ENCODE results near the gene MAP4K1.
A peak's percentile ranks its signal among the peaks of the same experiment; 100 is the strongest.
"Not testable (repeated sequence)": the region's sequence is repeated elsewhere in the genome, so short reads cannot be mapped to it uniquely, and the experiment has no call there.

Gene MAP4K1

DNA sequence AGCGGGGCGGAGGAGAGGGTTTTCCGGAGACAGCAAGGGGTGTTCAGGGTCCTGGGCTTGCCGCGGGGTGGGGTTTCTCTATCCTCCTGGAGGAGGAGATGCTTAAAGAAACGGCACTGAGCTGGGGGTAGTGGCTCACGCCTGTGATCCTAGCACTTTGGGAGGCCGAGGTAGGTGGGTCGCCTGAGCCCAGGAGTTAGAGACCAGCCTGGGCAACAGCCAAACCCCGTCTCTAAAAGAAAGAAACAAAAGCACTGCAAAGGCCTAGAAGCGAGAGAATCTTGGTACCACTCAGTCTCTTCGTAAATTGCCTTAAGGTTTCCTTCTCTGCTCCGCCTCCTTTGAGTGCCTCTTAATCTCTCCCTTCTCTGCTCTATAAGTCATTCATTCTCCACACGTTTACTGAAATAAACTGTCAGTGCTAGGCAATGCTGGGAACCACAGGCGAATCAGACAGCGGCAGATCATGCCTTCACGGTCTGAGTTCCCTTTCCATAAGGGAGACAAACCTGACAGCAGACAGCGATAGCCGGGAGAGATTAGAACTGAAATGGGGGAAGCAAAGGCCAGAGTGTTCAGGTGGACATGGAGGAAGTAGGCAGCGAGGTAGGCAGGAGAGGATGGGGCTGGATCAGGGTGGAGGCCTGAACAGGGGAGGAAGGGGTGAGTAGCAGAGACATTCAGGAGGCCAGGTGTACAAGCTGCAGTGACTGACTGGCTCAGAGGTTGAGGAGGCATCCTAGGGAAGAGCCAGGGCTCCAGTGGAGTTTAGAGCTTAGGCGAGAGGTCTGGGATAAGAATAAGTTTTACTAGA, 1.8 kb upstream of the MAP4K1 start:
- no peak for DNase-seq

DNA sequence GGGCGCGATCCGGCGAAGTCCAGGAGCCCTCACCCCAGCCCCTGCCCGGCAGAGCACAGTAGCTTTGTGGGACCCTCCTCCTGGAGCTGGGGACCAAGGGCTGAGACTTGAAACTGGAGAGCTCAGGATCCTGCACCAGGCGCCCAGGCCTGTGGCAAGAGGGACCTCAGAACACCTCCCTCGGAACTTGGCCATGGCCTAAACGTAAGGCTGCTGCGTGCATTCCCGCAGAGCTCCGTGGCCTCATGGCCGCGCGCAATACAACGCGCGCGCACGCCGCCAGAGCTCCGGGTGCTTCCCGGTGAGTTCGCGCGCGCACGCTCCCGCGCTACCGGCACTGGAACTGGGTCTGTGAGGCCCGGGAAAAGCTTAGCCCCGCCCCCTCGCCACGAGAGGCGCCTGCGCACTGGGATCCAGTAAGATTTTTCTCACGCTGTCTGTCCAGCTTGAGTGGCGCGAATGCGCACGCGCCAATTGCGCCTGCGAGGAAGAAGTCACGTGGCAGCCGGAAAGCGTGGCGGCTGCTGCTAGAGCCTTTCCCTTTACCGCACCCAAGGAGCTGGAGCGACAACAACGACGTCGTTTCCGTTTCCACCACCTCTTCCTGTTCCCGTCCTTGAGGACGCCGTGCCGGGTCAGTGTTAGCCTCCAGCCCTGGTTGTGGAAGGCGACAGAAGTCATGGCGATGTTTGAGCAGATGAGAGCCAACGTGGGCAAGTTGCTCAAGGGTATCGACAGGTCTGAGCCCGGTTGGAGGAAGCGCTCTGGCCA, 1.0 kb upstream of the MAP4K1 start, which contains the start of gene EIF3K:
TSS of gene EIF3K (plus strand) at position 599 of the 771 bp plus-strand sequence. CDS start at position 680, 81 bp downstream.
- DNase-seq, result peak; percentile 99

DNA sequence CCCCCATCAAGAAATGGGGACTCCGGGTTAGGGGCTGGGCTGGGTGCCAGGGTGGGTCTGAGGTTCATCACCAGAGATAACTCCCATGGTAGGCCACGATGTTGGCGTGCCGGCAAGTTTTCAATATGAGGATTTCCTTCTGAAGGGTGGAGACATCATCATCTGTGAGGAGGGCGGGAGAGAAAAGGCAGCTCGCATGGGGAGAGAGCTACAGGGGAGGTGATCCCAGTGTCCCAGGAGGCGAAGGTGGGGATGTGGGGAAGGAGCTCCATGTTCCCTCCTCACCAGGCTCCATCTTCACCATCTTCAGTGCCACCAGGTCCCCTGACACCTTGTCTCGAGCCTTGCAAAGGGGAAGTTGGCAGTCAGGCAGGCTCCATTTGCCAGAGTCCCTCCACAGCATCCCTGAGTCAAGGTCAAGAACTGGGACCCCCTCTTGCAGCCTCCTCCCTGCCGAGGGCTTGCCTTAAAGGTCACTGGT, 430 bp downstream of the MAP4K1 start:
- DNase-seq, result peak; percentile 45

DNA sequence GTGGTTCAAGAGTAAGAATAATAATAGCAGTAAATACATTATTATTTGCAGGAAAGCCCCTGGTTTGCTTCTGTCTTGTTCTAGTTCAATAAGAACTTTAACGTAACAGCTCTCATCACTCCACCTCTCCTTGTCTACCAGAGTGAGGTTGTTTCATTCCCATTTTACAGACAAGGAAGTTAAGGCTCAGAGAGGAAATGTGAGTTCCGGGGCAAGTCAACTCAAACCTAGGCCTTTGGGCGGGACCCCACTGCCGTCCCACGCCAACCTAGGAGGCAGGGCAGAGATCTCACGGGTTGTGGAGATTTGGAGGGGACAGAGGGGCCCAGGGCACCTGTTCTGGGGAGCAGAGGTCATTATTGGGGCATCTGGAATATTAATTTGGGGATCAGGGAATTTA, 1.5 kb downstream of the MAP4K1 start:
- no peak for DNase-seq

DNA sequence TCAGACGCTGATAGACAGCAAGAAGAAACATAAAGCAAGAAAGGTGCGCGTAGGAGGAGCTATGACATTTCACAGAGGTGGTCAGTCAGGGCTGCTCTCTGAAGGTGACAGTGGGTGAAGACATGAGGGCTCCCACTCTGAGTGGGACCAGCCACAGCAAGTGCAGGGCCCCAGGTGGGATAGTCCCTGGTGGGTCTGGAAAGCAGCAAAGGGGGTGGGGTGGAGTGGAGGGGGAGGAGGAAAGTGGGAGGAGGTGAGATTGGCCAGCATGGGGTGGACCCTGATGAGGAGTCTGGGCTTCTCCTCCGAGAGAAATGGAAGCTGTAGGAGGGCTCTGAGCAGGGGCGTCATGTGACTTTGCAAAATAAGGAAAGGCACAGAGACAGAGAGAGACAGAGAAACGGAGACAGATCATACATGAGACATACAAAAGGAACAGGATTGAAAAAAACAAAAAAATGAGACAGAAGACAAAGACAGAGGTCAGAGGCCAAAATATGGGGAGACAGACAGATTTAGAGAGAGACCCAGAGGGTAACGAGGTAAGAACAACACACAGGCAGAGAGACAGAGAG, 2.7 kb downstream of the MAP4K1 start:
- no peak for DNase-seq

DNA sequence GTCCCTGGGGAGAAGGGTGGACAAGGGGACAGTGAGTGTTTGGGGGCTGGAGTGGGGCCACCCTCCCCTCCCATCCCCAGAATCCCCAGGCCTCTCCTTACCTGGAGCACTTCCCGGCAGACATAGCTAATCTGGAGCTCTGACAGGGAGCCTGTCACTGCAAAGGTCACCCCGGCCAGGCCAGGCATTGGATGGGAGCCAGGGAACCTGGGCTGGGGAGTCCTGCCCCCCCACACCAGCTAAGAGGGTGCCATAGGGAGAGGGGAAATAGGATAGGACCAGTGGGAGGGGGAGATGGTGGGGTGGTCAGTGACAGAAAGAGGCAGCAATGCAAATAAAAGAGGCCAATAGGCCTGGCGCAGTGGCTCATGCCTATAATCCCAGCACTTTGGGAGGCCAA, 3.5 kb downstream of the MAP4K1 start:
- no peak for DNase-seq

DNA sequence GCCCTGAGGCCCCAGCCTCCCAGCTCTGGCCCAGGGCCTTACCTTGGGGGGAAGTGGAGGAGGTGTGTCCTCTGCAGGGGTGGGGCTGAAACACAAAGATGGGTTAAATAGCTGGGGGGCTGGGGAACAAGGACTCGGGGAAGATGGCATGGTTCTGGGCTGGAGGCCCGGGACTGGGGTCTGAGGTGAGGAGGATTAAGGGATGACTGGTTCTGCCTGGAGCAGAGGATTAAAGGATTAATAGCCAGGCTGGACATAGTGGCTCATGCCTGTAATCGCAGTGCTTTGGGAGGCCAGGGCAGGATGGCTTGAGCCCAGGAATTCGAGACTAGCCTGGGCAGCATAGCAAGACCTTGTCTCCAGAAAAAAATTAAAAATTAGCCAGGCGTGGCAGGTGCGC, 11.6 kb downstream of the MAP4K1 start:
- DNase-seq, result no peak

DNA sequence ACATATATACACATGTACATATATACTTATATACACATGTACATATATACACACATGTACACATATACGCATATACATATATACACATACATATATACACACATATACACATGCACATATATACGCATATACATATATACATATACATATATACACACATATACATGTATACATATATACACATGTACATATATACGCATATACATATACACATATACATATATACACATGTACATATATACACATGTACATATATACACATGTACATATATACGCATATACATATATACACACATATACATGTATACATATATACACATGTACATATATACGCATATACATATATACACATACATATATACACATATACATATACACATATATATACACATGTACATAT, 14.9 kb downstream of the MAP4K1 start:
- DNase-seq, result not testable (repeated sequence)

DNA sequence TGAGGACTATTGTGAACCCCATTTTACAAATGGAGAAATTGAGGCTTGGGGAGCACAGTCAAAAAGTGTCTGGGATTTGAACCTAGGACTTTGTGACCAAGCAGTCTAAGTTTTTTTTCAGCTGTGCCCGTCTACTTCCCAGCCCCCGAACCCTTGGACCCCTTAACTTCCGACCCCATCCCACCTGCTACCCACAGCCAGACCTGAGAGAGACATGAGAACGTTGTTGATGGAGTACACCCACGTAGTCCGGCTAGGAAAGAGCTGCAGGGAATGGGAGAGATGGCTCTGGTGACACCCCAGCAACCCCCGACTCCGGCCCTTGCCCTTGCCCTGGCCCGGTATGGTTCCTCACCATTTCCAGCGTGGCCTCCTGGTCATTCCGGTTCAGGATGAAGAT, 18.0 kb downstream of the MAP4K1 start:
- no peak for DNase-seq

DNA sequence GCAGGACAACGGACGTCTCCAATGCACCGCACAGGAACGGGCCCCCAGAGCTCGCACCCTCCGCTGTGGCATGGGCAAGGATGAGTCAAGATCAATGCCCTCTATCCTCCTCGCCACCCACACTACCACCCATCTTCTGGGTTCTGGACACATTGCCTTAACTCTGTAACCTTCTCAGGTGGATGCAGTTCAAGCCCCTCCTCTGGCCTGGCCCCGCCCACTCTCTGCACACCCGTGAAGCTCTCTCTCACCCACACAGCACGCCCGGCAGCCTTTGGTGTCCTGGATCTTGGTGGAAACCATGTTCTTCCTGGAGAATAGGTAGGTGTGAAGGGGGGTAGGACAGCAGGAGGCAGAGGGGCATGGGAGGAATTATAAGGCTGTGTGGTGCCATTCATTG, 20.7 kb downstream of the MAP4K1 start:
- DNase-seq, result no peak

DNA sequence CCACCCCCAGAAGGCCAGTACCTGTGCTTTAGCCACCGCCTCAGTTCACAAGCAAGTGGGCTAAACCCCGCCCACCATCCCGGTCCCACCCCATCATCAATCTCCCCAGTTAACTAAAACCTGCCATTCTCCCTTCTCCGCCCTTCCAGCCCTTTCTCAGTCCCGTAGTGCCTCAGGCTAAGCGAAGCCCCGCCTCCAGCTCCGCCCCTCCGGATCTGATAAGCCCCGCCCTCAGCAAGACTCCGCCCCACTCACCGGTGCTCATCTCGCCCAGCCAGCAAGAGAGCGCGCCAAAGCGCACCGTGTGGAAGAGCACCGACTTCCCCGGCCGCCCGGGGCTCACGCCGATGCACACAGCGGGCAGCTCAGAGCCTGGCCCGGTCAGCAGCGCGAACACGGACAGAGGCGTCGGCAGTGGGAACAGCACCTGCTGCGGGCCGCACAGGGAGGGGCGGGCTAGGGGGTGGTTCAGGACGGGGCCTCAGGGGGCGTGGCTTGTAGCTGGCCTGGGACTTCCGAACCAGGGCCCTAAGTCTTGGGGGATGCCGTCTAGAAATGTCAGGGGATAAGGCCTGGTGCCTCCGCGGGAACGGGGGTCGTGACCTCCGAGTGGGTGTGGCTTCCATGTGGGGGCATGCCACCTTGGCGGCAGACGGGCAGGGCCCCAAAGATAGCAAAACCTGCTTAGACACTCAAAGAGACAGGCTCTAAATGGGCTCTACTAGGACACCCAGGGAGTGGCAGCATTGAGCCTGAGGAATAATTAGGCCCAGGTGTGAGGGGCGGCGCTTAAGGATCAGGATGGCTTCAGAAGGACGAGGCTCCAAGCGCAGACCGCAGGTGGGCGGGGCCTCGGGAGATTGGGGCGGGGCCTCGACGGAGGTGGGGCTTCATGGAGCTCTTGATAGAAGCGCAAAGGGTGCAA, 21.4 kb downstream of the MAP4K1 start:
- peak; percentile 35 for DNase-seq

DNA sequence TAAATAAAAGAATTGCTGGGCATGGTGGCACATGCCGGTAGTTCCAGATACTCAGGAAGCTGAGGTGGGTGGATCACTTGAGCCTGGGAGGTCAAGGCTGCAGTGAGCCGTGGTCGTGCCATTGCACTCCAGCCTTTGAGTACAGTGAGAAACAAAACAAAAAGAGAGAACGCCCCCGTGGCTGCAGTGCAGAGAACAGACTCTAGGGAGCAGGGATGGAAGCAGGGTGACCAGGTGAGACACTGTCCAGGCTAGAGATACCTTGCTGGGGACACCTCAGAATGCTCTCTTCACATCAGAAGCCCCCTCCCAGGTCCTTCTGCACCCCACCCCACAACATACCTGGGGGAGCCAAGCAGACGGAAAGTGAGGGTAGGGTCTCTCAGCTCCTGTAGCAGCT, 24.8 kb downstream of the MAP4K1 start:
- DNase-seq, result no peak

DNA sequence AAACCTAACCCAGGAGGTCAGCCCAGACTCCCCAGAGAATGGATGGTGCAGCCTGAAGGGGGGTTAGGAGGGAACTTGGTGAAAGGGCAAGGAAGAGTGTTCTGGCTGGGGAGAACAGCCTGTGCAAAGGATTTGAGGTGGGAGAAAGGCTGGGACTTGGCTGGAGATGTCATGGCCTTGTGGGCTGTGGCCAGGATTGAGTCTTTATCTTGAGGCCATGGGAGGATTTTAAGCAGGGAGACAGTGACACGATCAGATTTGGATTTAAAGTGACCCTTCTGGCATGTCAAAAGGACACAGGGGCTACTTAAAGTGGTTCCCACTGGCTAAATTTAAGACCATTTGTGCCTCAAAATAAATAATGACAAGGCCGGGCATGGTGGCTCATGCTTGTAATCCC, 29.7 kb downstream of the MAP4K1 start:
- no peak for DNase-seq

DNA sequence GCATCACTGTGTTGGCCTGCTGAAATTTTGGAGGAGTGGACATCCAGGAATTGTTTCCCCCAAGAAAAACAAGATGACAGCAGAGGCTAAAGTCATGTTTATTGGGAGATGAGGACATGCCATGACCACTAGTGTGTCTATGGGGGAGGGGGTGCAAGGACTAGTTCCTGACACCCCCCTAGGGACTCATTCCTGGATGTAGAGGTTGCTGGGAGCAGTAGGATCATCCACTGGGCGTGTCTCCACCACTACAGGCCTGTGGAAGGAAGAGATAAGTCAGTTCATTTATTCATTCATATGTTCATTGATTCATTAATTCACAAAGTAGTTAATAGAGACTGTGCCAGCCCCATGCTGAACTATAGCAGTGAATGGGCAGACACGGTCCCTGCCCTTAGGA, 30.2 kb downstream of the MAP4K1 start:
- no peak for DNase-seq

DNA sequence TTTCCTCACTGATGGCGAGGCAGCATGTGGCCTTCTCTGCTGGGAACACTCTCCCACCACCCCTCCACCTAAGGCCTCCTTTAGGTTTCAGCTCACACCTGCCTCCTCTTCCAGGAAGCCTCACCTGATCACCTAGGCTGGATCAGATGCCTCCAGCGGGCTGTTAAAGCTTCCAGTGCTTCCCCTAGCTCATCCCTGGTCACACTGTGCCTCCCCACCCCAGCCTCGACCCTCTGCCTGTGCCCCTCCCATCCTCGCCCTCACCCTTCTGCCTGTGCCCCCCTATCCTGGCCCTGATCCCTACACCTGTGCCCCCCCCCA, 33.8 kb downstream of the MAP4K1 start:
- no peak for DNase-seq

DNA sequence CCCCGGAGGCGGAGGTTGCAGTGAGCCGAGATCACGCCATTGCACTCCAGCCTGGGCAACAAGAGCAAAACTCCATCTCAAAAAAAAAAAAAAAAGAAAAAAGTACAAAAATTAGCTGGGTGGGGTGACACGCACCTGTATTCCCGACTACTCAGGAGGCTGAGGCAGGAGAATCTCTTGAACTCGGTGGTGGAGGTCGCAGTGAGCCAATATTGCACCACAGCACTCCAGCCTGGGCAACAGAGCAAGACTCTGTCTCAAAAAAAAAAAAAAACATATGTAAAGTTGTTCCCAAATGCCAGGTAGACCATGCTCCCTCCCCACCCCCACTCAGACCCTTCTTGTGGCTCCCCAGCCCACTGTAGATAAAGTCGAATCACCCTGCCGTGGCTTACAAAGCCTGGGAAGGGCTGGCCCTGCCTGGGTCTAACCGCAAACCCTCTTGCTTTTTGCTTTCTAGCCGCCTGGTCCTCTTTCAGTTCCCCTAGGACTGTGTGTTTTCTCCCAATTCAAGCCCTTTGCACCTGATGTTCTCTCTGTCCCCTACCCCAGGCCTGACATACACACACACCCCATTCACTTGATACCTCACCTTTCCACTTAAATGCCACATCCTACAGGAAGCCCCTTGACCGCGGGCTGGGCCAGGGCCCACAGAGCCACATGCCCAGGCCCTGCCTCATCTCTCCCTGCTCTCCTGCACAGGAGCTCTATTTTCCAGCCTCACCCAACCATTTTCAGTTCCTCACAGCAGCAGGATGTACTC, 34.4 kb downstream of the MAP4K1 start:
- no peak for DNase-seq

DNA sequence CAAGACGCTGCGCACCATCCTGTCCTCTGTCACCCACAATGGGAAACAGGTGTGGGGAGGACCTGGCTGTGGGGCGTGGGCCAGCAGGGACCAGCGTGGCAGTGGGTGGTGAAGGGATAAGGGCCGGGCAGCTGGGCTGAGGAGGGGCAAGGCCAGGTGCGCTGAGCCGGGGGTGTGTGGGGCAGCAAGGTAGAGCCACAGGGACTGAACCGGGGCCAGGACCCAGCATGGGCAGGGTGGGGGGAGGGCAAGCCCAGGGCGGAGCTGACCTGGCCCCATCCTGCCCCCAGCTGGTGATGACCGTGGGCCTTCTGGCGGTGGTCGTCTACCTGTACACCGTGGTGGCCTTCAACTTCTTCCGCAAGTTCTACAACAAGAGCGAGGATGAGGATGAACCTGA, 37.7 kb downstream of the MAP4K1 start:
- DNase-seq, result no peak

DNA sequence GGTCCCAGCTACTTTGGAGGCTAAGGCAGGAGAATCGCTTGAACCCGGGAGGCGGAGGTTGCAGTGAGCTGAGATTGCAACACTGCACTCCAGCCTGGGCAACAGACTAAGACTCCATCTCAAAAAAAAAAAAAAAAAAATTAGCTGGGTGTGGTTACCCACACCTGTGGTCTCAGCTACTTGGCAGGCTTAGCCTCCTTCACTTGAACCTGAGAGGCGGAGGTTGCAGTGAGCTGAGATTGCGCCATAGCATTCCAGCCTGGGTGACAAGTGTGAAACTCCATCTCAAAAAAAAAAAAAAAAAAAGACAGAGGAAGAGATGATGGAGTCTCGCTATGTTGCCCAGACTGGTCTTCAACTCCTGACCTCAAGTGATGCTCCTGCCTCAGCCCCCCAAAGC, 38.4 kb downstream of the MAP4K1 start:
- DNase-seq, result not testable (repeated sequence)

DNA sequence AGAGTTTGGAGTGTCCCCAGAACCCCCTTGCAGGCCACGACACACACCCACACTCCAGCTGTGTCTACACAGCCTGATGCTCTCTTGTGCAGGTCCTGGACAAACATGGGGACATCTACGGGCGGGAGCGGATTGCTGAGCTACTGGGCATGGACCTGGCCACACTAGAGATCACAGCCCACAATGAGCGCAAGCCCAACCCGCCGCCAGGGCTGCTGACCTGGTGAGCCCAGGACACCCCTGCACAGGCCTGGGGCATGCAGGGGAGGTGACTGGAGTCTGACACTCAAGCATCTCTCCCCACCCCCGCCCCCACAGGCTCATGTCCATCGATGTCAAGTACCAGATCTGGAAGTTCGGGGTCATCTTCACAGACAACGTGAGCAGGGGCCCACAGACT, 39.9 kb downstream of the MAP4K1 start:
- no peak for DNase-seq

DNA sequence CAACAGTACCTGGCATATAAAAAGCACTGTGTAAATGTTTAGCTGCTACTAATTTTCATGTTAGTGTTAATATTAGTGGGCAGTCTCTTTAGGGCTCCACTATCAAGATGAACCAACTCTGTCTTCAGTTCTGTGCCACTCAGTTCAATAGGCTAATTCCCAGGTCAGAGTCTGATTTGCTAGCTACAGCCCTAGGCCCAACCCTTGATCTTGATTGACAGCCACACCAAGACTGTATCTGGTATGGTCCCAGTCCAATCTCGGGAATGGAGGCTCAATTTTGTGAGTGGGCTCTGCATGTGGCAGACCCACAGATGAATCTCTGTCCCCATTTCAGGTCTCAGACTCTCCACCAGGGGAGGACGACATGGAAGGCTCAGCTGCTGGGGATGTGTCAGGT, 46.1 kb downstream of the MAP4K1 start:
- no peak for DNase-seq

DNA sequence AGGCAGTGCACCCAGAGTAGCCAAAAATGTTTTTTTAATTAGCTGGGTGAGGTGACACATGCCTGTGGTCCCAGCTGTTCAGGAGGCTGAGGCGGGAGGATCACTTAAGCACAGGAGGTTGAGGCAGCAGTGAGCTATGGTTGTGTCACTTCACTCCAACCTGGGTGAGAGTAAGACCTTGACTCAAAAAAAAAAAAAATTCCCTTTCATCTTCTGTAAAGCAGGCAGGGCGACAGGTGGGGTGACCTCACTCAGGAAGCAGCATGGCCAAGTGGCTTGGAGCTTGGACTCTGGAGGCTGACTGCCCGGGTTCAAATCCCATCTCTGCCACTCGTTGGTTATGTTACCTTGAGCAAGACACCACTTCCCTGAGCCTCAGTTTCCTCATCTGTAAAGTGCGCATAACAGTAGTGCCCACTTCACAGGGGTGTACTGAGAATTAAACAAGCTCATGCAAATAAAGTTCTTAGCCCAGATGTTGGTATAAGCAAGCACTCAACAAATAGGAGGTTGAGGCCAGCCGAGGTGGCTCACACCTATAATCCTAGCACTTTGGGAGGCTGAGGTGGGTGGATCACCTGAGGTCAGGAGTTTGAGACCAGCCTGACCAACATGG, 48.3 kb downstream of the MAP4K1 start:
- no peak for DNase-seq

DNA sequence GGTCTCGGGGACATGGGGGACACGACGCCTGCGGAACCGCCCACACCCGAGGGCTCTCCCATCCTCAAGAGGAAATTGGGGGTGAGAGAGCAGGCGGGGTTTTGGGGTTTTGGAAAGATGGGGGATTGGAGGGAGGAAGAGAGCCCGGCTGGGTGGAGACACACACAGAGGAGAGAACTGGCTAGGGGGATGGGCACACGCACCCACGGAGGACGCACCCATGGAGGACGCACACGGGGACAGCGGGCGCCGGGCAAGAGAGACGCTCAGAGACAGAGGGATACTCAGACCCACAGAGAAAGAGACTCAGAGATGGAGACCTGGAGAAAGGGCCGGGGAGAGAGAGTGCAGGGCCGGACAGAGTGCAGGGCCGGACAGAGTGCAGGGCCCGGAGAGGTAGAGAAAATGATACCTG, 52.1 kb downstream of the MAP4K1 start:
- DNase-seq, result no peak
